HepG2 (cell line): ENCODE measurements around the gene NTM.

Source experiments
- PREB ChIP-seq: sonication (generic); formaldehyde crosslinking; IDR thresholded peaks from 2 replicates; pipeline ENCODE4 v1.4.0; 2020; ENCODE audit warnings: missing genetic modification reagents
- SP5 ChIP-seq: IDR thresholded peaks from 2 replicates; pipeline ENCODE4 v1.6.1; 2016; ENCODE audit warnings: low read depth, borderline replicate concordance
- ZBTB46 ChIP-seq: sonication (generic); formaldehyde crosslinking; IDR thresholded peaks from 2 replicates; pipeline ENCODE4 v1.4.0; 2020; ENCODE audit warnings: mild to moderate bottlenecking, missing genetic modification reagents, borderline replicate concordance

GRCh38 chr11:132123854-132124835 is 753.7 kb downstream of the NTM start:
- TF ChIP-seq ZBTB46 (CRISPR knock-in tag) (no peak), PREB (CRISPR knock-in tag) (no peak), SP5 (CRISPR knock-in tag) (no peak)
